GM21528 (cell line): ENCODE results near the gene SLC6A1.

Experiments used
- ATAC-seq: cut with Tn5 transposase; IDR thresholded peaks from one replicate; pipeline ENCODE4 v1.9.1; 2021; ENCODE audit warnings: mild to moderate bottlenecking, moderate library complexity; ENCODE audit not compliant: unreplicated experiment, low FRiP score

The SLC6A1 gene

DNA sequence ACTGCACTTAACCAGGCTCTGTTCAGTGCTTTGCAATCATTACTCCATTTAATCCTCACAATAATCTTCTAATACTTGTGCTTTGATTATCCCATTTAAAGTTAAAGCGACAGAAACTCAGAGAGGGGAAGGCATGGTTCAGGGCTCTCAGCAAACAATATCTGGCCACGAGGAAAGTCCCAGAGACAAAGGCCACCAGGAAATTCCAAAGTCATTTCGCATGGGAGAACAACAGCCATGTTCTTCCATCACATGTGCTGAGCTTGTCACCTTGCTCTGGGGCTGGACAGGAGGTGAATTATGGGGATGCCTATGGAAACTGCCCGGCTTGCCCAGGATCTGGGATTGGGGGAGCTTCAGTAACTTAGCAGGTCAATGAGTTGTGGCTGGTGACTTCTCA lies 95.5 kb downstream of the SLC6A1 start:
- no peak for ATAC-seq

DNA sequence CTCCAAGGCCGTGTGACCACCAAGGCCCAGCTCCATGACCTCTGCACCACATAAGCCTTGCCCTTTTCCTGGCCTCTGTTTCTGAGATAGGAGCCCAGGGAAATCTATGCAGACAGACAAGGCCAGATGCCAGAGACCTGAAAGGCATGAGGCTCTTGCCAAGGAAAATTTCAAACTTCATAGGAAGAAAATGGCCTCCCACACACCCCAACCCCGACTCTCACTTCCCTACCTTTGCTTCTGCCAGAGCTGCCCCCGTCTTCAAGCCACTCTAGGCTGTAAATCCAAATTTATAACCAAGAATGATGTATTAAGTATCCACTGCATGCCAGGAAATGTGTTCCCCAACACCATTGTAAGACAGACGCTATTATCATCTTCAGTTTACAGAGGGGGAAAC lies 96.3 kb downstream of the SLC6A1 start:
- ATAC-seq: no peak
